ENCODE results near the gene TDRD9. TPM values are rescaled to one million over a fixed set of nuclear protein-coding genes. Genes with fewer than 3 reads are reported as not detected.

TDRD9 gene
- total RNA-seq, 1 experiment from 2014 or later, result not detected

GRCh38 chr14:103984196-103984595 lies 55.9 kb downstream of the TDRD9 start:
- DNase-seq (ENCODE audit: low read depth), result no peak

DNA sequence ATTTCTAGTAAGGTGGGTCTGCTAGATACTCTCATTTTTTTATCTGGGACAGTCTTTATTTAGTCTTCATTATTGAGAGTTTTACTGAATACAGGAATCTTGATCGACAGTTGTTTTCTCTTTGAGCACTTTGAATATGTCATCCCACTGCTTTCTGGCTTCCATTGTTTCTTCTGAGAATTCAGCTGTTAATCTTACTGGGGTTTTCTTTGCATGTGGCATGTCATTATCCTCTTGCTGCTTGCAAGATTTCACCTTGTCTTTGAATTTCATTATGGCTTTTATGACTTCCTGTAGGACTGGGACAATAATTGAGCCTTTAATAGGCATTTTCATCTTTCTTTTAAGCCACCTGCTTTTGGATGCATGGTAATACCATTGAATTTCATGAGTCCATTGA lies 60.8 kb downstream of the TDRD9 start:
- DNase-seq (ENCODE audit: low read depth), result no peak

- DNase-seq (ENCODE audit: low read depth), result no peak
These were observed 61.7 kb downstream of the TDRD9 start for GRCh38 chr14:103989964-103990363.

- no peak for DNase-seq (ENCODE audit: low read depth)
These were observed 66.4 kb downstream of the TDRD9 start for GRCh38 chr14:103994535-103995184.

GRCh38 chr14:103995876-103996275 lies 67.6 kb downstream of the TDRD9 start:
- DNase-seq (ENCODE audit: low read depth), result no peak

DNA sequence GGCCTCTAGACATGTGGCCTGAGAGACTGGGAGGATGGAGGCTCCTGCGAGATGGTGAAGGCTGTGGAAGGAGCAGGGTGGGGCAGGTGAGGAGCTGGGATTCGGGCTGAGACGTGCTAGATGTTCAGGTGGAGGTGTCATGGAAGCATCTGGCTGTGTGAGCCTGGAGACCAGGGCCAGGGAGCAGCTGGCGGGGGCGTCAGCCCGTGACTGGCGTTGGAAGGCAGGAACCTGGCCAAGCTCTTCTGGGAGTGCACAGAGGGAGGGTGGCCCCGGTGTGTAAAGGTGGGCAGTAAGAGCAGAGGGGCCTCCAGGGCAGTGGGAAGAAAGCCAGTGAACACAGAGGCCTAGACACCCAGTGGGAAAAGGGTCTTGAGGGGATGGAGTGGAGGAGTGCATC lies 69.1 kb downstream of the TDRD9 start:
- no peak for DNase-seq (ENCODE audit: low read depth)

GRCh38 chr14:103998027-103998426 lies 69.8 kb downstream of the TDRD9 start:
- no peak for DNase-seq (ENCODE audit: low read depth)

DNA sequence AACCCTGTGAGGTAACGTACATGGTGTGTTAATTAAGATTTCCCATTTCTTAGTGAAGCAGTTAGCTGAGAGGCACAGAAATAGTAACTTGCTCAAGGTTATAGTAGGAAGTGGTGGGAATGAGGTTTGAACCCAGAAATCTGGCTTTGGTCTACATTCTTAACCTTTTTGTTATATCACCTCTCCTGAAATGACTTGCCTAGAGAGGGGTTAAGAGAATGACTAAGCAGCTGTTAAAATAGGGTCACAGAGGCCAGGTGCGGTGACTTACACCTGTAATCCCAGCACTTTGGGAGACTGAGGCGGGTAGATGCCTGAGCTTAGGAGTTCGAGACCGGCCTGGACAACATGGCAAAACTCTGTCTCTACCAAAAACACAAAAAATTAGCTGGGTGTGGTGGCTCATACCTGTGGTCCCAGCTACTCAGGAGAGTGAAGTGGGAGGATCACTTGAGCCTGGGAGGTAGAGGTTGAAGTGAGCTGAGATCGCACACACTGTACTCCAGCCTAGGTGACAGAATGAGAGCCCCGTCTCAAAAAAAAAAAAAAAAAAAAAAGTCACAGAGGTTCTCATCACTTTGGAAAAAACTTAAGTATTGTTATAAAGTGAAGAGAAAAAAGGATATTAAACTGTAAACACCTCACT lies 71.7 kb downstream of the TDRD9 start:
- no peak for DNase-seq (ENCODE audit: low read depth)

DNA sequence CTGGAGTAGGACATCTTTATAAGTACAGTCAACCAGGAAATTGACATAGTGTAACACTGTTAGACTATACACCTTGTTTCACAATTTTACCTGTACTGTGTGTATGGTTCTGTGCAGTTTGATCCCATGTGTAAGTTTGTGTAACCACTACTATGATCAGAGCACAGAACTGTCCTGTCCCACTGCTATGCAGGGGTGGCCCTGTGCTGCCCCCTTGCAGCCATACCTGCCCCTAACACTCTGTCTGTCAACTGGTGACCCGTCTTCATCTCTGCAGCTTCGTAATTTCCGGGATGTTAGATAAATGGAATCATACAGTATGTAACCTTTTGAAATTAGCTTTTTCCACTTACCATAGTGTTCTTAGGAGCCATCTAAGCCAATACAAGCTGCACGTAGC lies 72.7 kb downstream of the TDRD9 start:
- DNase-seq (ENCODE audit: low read depth), result no peak

GRCh38 chr14:104003616-104004015 lies 75.4 kb downstream of the TDRD9 start:
- DNase-seq (ENCODE audit: low read depth), result no peak

DNA sequence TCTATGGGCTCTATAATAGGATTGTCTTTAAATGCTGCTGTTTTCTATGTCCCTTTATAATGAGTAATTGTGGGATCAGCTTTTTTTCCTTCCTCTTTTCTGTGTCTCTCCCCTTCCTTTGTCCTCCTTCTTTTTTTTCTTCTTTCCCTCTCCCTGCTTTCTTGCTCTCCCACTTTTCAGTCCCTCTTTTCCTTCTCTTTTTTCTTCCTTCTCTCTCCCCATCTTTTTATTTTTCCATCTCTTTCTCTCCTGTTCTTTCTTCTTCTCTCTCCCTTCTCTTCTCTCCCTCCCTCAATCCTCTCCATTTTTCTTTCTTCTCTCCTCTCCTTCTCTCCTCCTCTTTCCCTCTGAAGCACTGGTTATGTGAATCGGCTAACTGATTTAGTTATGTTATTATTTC lies 76.6 kb downstream of the TDRD9 start:
- no peak for DNase-seq (ENCODE audit: low read depth)

DNA sequence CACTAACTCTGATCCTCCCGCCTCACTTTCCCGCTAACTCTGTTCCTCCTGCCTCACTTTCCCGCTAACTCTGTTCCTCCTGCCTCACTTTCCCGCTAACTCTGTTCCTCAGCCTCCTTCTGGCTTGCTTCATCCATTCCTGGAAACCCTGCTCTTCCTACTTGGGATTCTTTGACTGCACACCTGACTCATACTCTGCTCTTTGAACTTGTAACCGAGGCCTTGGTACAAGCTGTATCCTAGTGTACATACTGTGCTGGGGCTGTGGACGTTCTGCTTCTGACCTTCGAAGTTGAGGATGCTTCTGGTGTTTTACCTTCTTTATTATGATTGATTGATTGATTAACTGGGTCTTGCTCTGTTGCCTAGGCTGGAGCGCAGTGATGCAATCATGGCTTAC lies 77.2 kb downstream of the TDRD9 start:
- DNase-seq (ENCODE audit: low read depth), result no peak

- DNase-seq (ENCODE audit: low read depth), result no peak
These were observed 78.9 kb downstream of the TDRD9 start for GRCh38 chr14:104007121-104007520.

- no peak for DNase-seq (ENCODE audit: low read depth)
These were observed 81.0 kb downstream of the TDRD9 start for GRCh38 chr14:104009297-104009696.

GRCh38 chr14:104011824-104012517 lies 83.7 kb downstream of the TDRD9 start:
- DNase-seq (ENCODE audit: low read depth), result no peak

- DNase-seq (ENCODE audit: low read depth), result no peak
These were observed 86.5 kb downstream of the TDRD9 start for GRCh38 chr14:104014764-104015163.

- no peak for DNase-seq (ENCODE audit: low read depth)
These were observed 88.8 kb downstream of the TDRD9 start for GRCh38 chr14:104016873-104017650.

- DNase-seq (ENCODE audit: low read depth), result no peak
These were observed 90.8 kb downstream of the TDRD9 start for GRCh38 chr14:104019029-104019428.

- no peak for DNase-seq (ENCODE audit: low read depth)
These were observed 91.5 kb downstream of the TDRD9 start for GRCh38 chr14:104019806-104020205.

GRCh38 chr14:104020471-104020870 lies 92.2 kb downstream of the TDRD9 start:
- DNase-seq (ENCODE audit: low read depth), result no peak

DNA sequence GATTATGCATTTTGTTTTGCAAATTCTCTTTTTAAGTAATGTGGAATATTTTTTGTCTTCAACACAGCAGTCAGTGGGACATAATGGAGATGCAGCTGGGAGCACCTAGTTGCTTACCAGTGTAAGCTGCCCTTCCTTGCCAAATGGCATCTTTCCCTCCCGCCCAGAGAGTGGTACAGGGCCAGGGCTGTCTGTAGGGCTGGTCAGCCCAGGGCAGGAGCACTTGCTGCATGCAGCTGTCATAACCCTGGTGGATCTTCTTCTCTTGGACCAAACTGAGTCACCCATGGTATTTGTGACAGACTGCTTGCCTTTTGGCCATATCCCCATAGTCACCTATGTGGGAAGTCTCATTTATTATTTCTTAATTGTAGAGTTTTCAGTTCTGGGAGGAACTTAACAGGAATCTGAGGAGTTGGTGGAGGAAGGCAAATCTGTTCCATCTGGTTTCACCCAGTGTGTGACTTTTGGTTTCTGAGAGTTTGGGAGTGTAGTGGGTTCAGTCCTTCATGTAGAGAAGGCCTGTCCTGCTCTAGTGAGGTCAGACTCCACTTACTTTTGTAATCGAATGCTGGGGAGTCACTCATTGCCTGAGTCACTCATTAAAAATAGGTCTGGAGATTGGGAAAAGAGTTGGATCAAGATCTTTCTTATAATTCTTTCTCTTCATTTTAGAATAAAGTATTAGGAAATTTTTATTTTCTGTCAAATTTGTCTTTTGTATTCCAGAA lies 95.2 kb downstream of the TDRD9 start:
- no peak for DNase-seq (ENCODE audit: low read depth)
